WTC11 (cell line): Measurements from ENCODE around the gene CCDC201.

Experiments
- CREB1 ChIP-seq: sonication (generic); formaldehyde crosslinking; IDR thresholded peaks from 2 replicates; pipeline ENCODE4 v1.8.0; 2023; ENCODE audit warnings: mild to moderate bottlenecking, missing genetic modification reagents
- ETV6 ChIP-seq: sonication (generic); formaldehyde crosslinking; IDR thresholded peaks from 2 replicates; pipeline ENCODE4 v1.8.1; 2022; ENCODE audit warnings: mild to moderate bottlenecking, missing genetic modification reagents
- KAT7 ChIP-seq: sonication (generic); formaldehyde crosslinking; IDR thresholded peaks from 2 replicates; pipeline ENCODE4 v1.8.1; 2023; ENCODE audit warnings: missing genetic modification reagents, mild to moderate bottlenecking, borderline replicate concordance
- RORB ChIP-seq: fragments of 250-450 bp; sonication (Bioruptor Pico); IDR thresholded peaks from 2 replicates; pipeline ENCODE4 v1.9.0; 2021; ENCODE audit warnings: mild to moderate bottlenecking
- SP1 ChIP-seq: sonication (generic); formaldehyde crosslinking; conservative IDR thresholded peaks from 2 replicates; pipeline ENCODE4 v1.8.1; 2022; ENCODE audit warnings: missing genetic modification reagents
- TCF7 ChIP-seq: sonication (generic); formaldehyde crosslinking; IDR thresholded peaks from 2 replicates; pipeline ENCODE4 v1.8.0; 2022; ENCODE audit warnings: mild to moderate bottlenecking, low read depth, missing genetic modification reagents, moderate library complexity
- TP53 ChIP-seq: sonication (generic); formaldehyde crosslinking; IDR thresholded peaks from 2 replicates; pipeline ENCODE4 v1.8.1; 2023; ENCODE audit warnings: mild to moderate bottlenecking, missing genetic modification reagents
- ZNF121 ChIP-seq: sonication (generic); formaldehyde crosslinking; IDR thresholded peaks from 2 replicates; pipeline ENCODE4 v1.8.0; 2023; ENCODE audit warnings: missing genetic modification reagents
- ZNF219 ChIP-seq: sonication (generic); formaldehyde crosslinking; IDR thresholded peaks from 2 replicates; pipeline ENCODE4 v1.8.0; 2023; ENCODE audit warnings: missing genetic modification reagents, mild to moderate bottlenecking, borderline replicate concordance
- ZSCAN18 ChIP-seq: fragments of 250-450 bp; sonication (Bioruptor Pico); IDR thresholded peaks from 2 replicates; pipeline ENCODE4 v2.1.2; 2022; ENCODE audit warnings: mild to moderate bottlenecking, moderate library complexity
- TF ChIP-seq, protein P1 (sequence below): fragments of 200-600 bp; IDR thresholded peaks from 2 replicates; pipeline ENCODE4 v1.8.0; 2022; ENCODE audit warnings: antibody characterized with exemption
- TF ChIP-seq, protein P2 (sequence below): sonication (generic); formaldehyde crosslinking; IDR thresholded peaks from 2 replicates; pipeline ENCODE4 v1.8.0; 2022; ENCODE audit warnings: mild to moderate bottlenecking, missing genetic modification reagents
- TF ChIP-seq, protein P3 (sequence below): sonication (generic); formaldehyde crosslinking; conservative IDR thresholded peaks from 2 replicates; pipeline ENCODE4 v1.8.1; 2023; ENCODE audit warnings: mild to moderate bottlenecking, low read depth, missing genetic modification reagents, moderate library complexity

DNA sequence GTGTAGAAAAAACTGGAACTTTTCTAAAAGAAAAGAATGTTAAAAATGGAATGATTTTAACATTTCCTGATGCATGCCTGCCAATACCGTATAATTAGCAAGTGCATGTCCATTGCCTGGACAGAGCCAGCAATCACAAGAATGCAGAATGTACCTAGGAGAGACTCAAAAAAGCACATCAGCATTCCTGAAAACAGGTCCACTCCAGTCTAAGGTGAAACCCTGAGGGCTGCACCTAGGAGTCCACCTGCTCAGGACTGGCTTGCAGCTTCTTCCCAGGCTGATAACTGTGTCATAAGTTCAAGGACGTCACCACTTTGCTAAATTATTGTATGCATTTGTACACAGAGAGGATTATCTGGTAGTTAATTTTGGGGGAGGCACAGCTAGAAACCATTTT is 5.4 kb downstream of the CCDC201 start:
- TF ChIP-seq, protein P1, sequence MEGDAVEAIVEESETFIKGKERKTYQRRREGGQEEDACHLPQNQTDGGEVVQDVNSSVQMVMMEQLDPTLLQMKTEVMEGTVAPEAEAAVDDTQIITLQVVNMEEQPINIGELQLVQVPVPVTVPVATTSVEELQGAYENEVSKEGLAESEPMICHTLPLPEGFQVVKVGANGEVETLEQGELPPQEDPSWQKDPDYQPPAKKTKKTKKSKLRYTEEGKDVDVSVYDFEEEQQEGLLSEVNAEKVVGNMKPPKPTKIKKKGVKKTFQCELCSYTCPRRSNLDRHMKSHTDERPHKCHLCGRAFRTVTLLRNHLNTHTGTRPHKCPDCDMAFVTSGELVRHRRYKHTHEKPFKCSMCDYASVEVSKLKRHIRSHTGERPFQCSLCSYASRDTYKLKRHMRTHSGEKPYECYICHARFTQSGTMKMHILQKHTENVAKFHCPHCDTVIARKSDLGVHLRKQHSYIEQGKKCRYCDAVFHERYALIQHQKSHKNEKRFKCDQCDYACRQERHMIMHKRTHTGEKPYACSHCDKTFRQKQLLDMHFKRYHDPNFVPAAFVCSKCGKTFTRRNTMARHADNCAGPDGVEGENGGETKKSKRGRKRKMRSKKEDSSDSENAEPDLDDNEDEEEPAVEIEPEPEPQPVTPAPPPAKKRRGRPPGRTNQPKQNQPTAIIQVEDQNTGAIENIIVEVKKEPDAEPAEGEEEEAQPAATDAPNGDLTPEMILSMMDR, result no peak
- TF ChIP-seq ZNF219 (CRISPR knock-in tag) (no peak), TP53 (CRISPR knock-in tag) (no peak), ETV6 (CRISPR knock-in tag) (no peak), ZSCAN18 (no peak), KAT7 (CRISPR knock-in tag) (no peak), ZNF121 (no peak), RORB (no peak), SP1 (CRISPR knock-in tag) (no peak), CREB1 (CRISPR knock-in tag) (no peak), TCF7 (CRISPR knock-in tag) (no peak)
- TF ChIP-seq, protein P2, sequence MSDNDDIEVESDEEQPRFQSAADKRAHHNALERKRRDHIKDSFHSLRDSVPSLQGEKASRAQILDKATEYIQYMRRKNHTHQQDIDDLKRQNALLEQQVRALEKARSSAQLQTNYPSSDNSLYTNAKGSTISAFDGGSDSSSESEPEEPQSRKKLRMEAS (CRISPR knock-in tag), result no peak
- TF ChIP-seq, protein P3, sequence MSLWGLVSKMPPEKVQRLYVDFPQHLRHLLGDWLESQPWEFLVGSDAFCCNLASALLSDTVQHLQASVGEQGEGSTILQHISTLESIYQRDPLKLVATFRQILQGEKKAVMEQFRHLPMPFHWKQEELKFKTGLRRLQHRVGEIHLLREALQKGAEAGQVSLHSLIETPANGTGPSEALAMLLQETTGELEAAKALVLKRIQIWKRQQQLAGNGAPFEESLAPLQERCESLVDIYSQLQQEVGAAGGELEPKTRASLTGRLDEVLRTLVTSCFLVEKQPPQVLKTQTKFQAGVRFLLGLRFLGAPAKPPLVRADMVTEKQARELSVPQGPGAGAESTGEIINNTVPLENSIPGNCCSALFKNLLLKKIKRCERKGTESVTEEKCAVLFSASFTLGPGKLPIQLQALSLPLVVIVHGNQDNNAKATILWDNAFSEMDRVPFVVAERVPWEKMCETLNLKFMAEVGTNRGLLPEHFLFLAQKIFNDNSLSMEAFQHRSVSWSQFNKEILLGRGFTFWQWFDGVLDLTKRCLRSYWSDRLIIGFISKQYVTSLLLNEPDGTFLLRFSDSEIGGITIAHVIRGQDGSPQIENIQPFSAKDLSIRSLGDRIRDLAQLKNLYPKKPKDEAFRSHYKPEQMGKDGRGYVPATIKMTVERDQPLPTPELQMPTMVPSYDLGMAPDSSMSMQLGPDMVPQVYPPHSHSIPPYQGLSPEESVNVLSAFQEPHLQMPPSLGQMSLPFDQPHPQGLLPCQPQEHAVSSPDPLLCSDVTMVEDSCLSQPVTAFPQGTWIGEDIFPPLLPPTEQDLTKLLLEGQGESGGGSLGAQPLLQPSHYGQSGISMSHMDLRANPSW (CRISPR knock-in tag), result no peak
